C4-2B (cell line): ENCODE data around the gene TSPAN7.

ENCODE experiments used
- H3K27ac ChIP-seq: fragments of 450-650 bp; 2 replicates; pipeline ENCODE4 v1.5.1; 2017
- ZFX ChIP-seq: fragments of 450-650 bp; IDR thresholded peaks from 2 replicates; pipeline ENCODE4 v1.6.1; 2017
- TF ChIP-seq, protein P1 (sequence below): fragments of 450-650 bp; conservative IDR thresholded peaks from 2 replicates; pipeline ENCODE4 v1.5.1; 2017; ENCODE audit warnings: mild to moderate bottlenecking

The TSPAN7 gene

DNA sequence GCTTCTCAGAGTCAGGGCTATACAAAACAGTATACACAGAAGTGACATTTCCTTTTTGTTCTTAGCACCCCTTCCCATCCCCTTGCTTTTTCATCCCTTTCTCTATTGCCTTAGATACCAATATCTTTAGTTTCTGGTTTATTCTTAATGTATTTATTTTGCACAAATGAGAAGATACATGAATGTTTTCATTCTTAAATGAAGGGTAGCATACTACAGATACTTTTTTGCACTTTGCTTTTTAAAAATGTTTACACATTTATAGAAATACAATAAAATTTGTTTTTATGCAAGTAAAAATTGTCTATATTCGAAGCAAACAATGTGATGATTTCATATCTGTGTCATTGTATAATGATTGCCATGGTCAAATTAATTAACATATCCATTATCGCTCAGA lies 33.1 kb downstream of the TSPAN7 start:
- no peak for TF ChIP-seq ZFX
- TF ChIP-seq, protein P1, sequence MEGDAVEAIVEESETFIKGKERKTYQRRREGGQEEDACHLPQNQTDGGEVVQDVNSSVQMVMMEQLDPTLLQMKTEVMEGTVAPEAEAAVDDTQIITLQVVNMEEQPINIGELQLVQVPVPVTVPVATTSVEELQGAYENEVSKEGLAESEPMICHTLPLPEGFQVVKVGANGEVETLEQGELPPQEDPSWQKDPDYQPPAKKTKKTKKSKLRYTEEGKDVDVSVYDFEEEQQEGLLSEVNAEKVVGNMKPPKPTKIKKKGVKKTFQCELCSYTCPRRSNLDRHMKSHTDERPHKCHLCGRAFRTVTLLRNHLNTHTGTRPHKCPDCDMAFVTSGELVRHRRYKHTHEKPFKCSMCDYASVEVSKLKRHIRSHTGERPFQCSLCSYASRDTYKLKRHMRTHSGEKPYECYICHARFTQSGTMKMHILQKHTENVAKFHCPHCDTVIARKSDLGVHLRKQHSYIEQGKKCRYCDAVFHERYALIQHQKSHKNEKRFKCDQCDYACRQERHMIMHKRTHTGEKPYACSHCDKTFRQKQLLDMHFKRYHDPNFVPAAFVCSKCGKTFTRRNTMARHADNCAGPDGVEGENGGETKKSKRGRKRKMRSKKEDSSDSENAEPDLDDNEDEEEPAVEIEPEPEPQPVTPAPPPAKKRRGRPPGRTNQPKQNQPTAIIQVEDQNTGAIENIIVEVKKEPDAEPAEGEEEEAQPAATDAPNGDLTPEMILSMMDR: no peak
- no peak overlapping the region for H3K27ac ChIP-seq

DNA sequence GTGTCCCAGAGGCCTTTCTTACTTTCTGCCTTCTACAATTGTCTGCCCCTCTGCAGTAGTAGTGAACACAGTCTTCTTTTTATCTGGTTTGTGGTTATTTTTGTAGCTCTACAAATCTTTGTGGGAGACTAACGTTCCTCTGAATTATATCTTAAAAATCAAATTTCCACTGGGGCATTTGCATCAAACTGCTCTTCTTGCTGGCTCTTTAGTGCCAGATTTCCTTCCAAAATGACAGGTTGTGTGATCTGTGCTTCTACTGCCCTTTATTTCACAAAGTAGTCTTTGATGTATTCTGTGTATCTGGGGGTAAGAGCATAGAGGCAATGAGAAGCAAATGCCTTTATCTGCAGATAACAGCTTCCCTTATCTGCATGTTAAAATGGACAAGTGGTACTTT lies 34.5 kb downstream of the TSPAN7 start:
- no peak overlapping the region for H3K27ac ChIP-seq
- TF ChIP-seq, protein P1: no peak
- TF ChIP-seq ZFX: no peak

DNA sequence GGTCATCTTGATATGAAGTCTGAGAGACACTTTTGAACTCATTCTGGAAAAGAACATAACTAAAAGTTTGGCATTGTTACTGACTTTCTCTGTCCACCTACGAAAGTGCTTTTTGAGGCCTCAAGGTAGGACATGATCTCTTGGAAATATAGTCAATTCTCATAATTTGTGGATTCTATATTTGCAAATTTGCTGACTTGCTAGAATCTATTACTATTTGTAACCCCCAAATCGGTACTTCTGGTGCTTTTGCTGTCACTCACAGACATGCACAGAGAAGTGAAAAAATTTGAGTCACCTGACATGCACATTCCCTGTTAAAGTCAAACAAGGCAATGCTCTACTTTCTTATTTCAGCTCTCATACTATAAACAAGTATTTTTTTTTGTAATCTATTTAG lies 35.6 kb downstream of the TSPAN7 start:
- no peak for TF ChIP-seq ZFX
- TF ChIP-seq, protein P1: no peak
- no peak overlapping the region for H3K27ac ChIP-seq

DNA sequence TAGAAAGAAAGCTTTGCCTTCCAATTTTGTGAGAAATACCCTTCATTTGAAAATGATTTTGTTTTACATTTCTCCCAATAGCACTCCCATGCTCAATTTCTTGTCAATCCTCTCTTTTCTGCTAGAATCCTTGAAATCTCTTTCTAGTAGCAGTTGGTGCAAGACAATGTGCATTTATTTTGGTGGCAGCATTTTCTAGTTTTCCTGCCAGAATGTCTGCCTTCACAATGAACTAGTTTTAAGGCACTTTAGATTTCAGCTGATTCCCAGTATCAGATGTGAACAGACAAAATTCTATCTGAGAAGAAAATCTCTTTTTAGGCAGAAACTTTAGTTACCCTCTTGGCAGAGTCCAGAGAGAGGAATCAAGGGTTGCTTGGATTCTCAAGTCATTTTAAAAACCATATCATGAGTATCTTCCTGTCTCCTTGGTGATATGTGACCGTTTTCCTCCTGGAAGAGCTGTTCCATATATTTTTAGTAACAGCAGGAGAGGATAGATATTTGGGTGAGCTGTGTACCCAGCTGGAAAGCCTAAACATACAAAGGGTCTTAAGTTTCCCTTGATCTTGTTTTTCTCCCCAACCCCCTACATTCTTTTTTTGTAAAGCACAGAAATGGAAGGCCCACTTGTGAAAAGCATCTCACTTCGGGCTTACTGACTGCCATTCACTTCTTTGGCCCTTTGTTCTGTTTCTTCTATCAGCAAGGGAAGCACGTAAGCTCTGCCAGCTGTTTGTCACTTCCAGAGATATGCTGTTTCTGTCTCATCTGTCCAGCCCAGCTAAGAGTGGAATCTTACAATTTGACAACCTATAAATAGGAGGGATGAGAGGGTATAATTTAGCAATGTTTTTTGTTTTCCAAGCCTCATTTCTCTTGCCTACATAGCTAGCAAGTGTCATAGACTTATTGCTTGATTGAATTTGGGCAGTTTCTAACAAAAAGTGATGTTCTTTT lies 38.7 kb downstream of the TSPAN7 start:
- no peak overlapping the region for H3K27ac ChIP-seq
- TF ChIP-seq, protein P1: no peak
- TF ChIP-seq ZFX: no peak

DNA sequence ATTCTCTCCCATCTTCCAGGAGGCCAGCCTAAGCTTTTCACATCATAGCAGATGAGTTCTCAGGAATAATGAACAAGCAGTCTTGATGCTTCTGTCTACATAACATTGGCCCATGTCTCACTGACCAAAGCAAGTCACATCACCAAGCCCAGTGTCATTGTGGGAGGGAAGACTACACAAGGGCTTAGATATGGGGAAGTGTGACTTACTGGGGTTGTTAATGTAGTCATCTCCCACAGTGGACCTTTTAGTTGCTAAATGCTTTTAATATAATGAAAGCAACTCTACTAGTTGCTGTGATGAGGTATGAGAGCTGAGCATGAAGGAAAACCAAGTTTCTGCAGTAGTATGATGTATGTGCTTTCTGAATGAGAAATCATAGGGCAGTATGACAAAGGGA lies 40.5 kb downstream of the TSPAN7 start:
- TF ChIP-seq, protein P1: no peak
- TF ChIP-seq ZFX: no peak

DNA sequence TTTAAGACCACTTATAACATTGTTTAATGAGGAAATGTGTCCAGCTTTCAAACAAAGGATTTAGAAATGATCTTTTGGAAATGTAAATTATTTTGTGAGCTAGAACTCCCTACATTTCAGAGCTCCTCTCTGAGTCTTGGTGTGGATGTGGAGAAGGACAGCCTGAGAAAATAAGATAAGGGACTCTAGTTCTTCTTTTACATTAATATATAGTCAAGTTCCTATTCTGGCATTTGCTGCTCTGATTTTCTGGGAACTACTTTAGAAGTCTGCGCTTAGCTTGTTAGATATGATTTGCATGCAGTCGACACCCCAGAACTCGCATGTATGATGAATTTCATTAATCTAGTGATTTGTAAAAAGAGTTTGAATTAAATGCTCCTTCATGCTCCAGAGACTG lies 45.5 kb downstream of the TSPAN7 start:
- TF ChIP-seq, protein P1: no peak

More for the DNA sequence above, 40.5 kb downstream of the TSPAN7 start:
- H3K27ac ChIP-seq: no peak overlapping the region

DNA sequence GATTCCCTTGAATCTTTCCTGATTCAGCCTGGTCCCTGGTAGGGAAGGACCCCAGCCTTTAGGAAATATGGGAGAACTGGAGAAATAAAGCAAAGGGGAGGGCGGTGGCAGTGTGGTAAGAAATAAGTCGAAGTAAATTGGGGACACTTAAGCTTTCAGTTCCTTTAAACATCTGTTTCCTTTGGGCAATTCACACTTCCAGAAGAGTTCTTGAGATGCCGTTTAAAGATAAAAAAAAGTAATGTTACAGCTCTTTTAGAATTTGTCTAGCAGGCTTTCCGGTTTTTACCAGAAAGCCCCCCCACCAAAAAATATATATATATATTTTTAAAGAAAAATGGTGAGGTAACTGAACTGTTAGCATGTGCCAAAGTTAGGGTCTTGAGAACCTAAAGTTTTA lies 46.6 kb downstream of the TSPAN7 start:
- TF ChIP-seq, protein P1: no peak
- no peak for TF ChIP-seq ZFX
- H3K27ac ChIP-seq: no peak overlapping the region

More for the DNA sequence above, 45.5 kb downstream of the TSPAN7 start:
- no peak overlapping the region for H3K27ac ChIP-seq
